ENCODE data around the gene ARHGAP11B.
"Not testable (repeated sequence)": the region's sequence is repeated elsewhere in the genome, so short reads cannot be mapped to it uniquely, and the experiment has no call there.

Gene ARHGAP11B

GRCh38 chr15:30625436-30626193 lies at the start of gene ARHGAP11B:
ARHGAP11B (plus strand) TSS chr15:30626128.
- not testable (repeated sequence) for H3K36me3 ChIP-seq; H3K27me3 ChIP-seq (replicated peaks; ENCODE audit: insufficient read depth); H3K9me3 ChIP-seq; H3K4me1 ChIP-seq (ENCODE audit: control insufficient read depth in 1 of 2, low read depth in 2 of 2)
- DNase-seq (ENCODE audit: low spot score), result peak; percentile 85
- ATAC-seq (ENCODE audit: insufficient number of reproducible peaks, low FRiP score, low read depth), result peak; percentile 96
- Histone ChIP-seq H3K4me3 (peak within 1 kb of the TSS; percentile 76), H3K27ac (peak within 1 kb of the TSS; percentile 73 to 75)

- DNase-seq (ENCODE audit: low spot score); H3K36me3 ChIP-seq; ATAC-seq (ENCODE audit: insufficient number of reproducible peaks, low FRiP score, low read depth); H3K27ac ChIP-seq; H3K4me3 ChIP-seq; H3K27me3 ChIP-seq (replicated peaks; ENCODE audit: insufficient read depth); H3K4me1 ChIP-seq (ENCODE audit: control insufficient read depth in 1 of 2, low read depth in 2 of 2); H3K9me3 ChIP-seq: not testable (repeated sequence)
Observed at GRCh38 chr15:30579394-30579970, 46.4 kb upstream of the ARHGAP11B start.

GRCh38 chr15:30580716-30581115 lies 45.2 kb upstream of the ARHGAP11B start:
- not testable (repeated sequence) for DNase-seq (ENCODE audit: low spot score); H3K27ac ChIP-seq; ATAC-seq (ENCODE audit: insufficient number of reproducible peaks, low FRiP score, low read depth); H3K36me3 ChIP-seq; H3K4me3 ChIP-seq; H3K9me3 ChIP-seq; H3K4me1 ChIP-seq (ENCODE audit: control insufficient read depth in 1 of 2, low read depth in 2 of 2); H3K27me3 ChIP-seq (replicated peaks; ENCODE audit: insufficient read depth)

GRCh38 chr15:30598953-30599352 lies 27.0 kb upstream of the ARHGAP11B start:
- not testable (repeated sequence) for H3K36me3 ChIP-seq; H3K27ac ChIP-seq; H3K9me3 ChIP-seq; H3K4me1 ChIP-seq (ENCODE audit: control insufficient read depth in 1 of 2, low read depth in 2 of 2); ATAC-seq (ENCODE audit: insufficient number of reproducible peaks, low FRiP score, low read depth); H3K4me3 ChIP-seq; DNase-seq (ENCODE audit: low spot score); H3K27me3 ChIP-seq (replicated peaks; ENCODE audit: insufficient read depth)
- peak; percentile 22 for TF ChIP-seq CTCF (IDR thresholded peaks at IDR 0.05)

- not testable (repeated sequence) for H3K27ac ChIP-seq; ATAC-seq (ENCODE audit: insufficient number of reproducible peaks, low FRiP score, low read depth); H3K4me3 ChIP-seq; H3K9me3 ChIP-seq; H3K36me3 ChIP-seq; H3K27me3 ChIP-seq (replicated peaks; ENCODE audit: insufficient read depth); H3K4me1 ChIP-seq (ENCODE audit: control insufficient read depth in 1 of 2, low read depth in 2 of 2); DNase-seq (ENCODE audit: low spot score)
Observed at GRCh38 chr15:30603796-30604195, 22.1 kb upstream of the ARHGAP11B start, which contains the start of gene GOLGA8H. GOLGA8H (plus strand) TSS chr15:30604028; CDS start chr15:30604126, 98 bp downstream.

- not testable (repeated sequence) for H3K4me1 ChIP-seq (ENCODE audit: control insufficient read depth in 1 of 2, low read depth in 2 of 2); H3K27ac ChIP-seq; H3K4me3 ChIP-seq; ATAC-seq (ENCODE audit: insufficient number of reproducible peaks, low FRiP score, low read depth); H3K9me3 ChIP-seq; H3K27me3 ChIP-seq (replicated peaks; ENCODE audit: insufficient read depth); DNase-seq (ENCODE audit: low spot score); H3K36me3 ChIP-seq
Observed at GRCh38 chr15:30612271-30612670, 13.7 kb upstream of the ARHGAP11B start.

GRCh38 chr15:30621342-30621741 lies 4.6 kb upstream of the ARHGAP11B start:
- peak; percentile 25 for TF ChIP-seq CTCF (IDR thresholded peaks at IDR 0.05)
- not testable (repeated sequence) for H3K27me3 ChIP-seq (replicated peaks; ENCODE audit: insufficient read depth); H3K9me3 ChIP-seq; H3K27ac ChIP-seq; H3K36me3 ChIP-seq; H3K4me3 ChIP-seq; ATAC-seq (ENCODE audit: insufficient number of reproducible peaks, low FRiP score, low read depth); DNase-seq (ENCODE audit: low spot score); H3K4me1 ChIP-seq (ENCODE audit: control insufficient read depth in 1 of 2, low read depth in 2 of 2)

- not testable (repeated sequence) for H3K27me3 ChIP-seq (replicated peaks; ENCODE audit: insufficient read depth); H3K4me1 ChIP-seq (ENCODE audit: control insufficient read depth in 1 of 2, low read depth in 2 of 2); H3K36me3 ChIP-seq; H3K27ac ChIP-seq; ATAC-seq (ENCODE audit: insufficient number of reproducible peaks, low FRiP score, low read depth); DNase-seq (ENCODE audit: low spot score); H3K9me3 ChIP-seq
- peak overlapping the region; percentile 76 for H3K4me3 ChIP-seq
Observed at GRCh38 chr15:30626194-30626565, 252 bp downstream of the ARHGAP11B start.

- H3K36me3 ChIP-seq; H3K9me3 ChIP-seq; H3K27ac ChIP-seq; DNase-seq (ENCODE audit: low spot score); H3K4me1 ChIP-seq (ENCODE audit: control insufficient read depth in 1 of 2, low read depth in 2 of 2); ATAC-seq (ENCODE audit: insufficient number of reproducible peaks, low FRiP score, low read depth); H3K27me3 ChIP-seq (replicated peaks; ENCODE audit: insufficient read depth): not testable (repeated sequence)
- H3K4me3 ChIP-seq, result peak overlapping the region; percentile 76
Observed at GRCh38 chr15:30626632-30627031, 704 bp downstream of the ARHGAP11B start.

Data from thoracic aorta (tissue), 2 donors.